ENCODE results near the gene SH3BP5L. TPM values are rescaled to one million over a fixed set of nuclear protein-coding genes. Genes with fewer than 3 reads are reported as not detected.

The SH3BP5L gene
- total and polyA plus RNA-seq, 10 of the 15 experiments (the other 5 are each of a cell fraction or from before 2014, with no cell fraction given) = 1.1 to 22.8 (median 10.9) TPM

GRCh38 chr1:248838357-248839167 lies 12.8 kb upstream of the SH3BP5L start (continued):
- TF ChIP-seq CUX1 (IDR thresholded peaks at IDR 0.05; ENCODE audit: insufficient replicate concordance, low read depth, low read length) (no peak), TCF12 (IDR thresholded peaks at IDR 0.05; ENCODE audit: low read depth, low read length) (no peak), NR2C1 (IDR thresholded peaks at IDR 0.05) (peak; percentile 79), IRF4 (IDR thresholded peaks at IDR 0.05; ENCODE audit: low read depth, low read length) (no peak), CTCF (IDR thresholded peaks at IDR 0.05 in 2 of 3, conservative IDR thresholded peaks at IDR 0.05 in 1 of 3; ENCODE audit: control insufficient read depth in 2 of 3, extremely low read depth in 1 of 3, insufficient read depth in 1 of 3, low read depth in 3 of 3, low read length in 3 of 3) (no peak), PML (IDR thresholded peaks at IDR 0.05; ENCODE audit: low read length) (no peak), MAX (IDR thresholded peaks at IDR 0.05; ENCODE audit: low read depth, low read length) (no peak; the same call in 1 of the 2 replicates), KDM1A (IDR thresholded peaks at IDR 0.05; ENCODE audit: borderline replicate concordance) (no peak), CEBPB (IDR thresholded peaks at IDR 0.05; ENCODE audit: borderline replicate concordance in 1 of 2, low read depth in 2 of 2, low read length in 2 of 2) (peak in 1 of 2 experiments; percentile 83; a peak in 1 of 4 replicates), FOXM1 (IDR thresholded peaks at IDR 0.05; ENCODE audit: low read depth, low read length) (no peak), ZNF274 (IDR thresholded peaks at IDR 0.05; ENCODE audit: insufficient read depth, insufficient read length) (no peak), BRCA1 (IDR thresholded peaks at IDR 0.05; ENCODE audit: low read depth, low read length) (no peak), HSF1 (IDR thresholded peaks at IDR 0.05; ENCODE audit: low read depth, low read length) (no peak), RAD21 (IDR thresholded peaks at IDR 0.05; ENCODE audit: insufficient read depth, low read depth, low read length) (no peak), YY1 (IDR thresholded peaks at IDR 0.05; ENCODE audit: low read depth, low read length) (no peak), ASH2L (IDR thresholded peaks at IDR 0.05; ENCODE audit: borderline replicate concordance, low read depth) (no peak), CHD4 (IDR thresholded peaks at IDR 0.05) (no peak), PKNOX1 (IDR thresholded peaks at IDR 0.05) (peak; percentile 51), TCF7 (IDR thresholded peaks at IDR 0.05; ENCODE audit: borderline replicate concordance) (no peak), SUZ12 (IDR thresholded peaks at IDR 0.05; ENCODE audit: unreplicated experiment) (no peak)
